Nephron progenitor cell (in vitro differentiated cells): ENCODE measurements around the gene PDGFRA.

Source experiments
- DNase-seq: peaks from one replicate; pipeline ENCODE4 v3.0.0; 2021
- H3K27ac Mint-ChIP-seq: 2 replicates; pipeline ENCODE4 v1.8.0; 2021; ENCODE audit warnings: mild to moderate bottlenecking, moderate library complexity, mixed read lengths
- H3K27me3 Mint-ChIP-seq: 2 replicates; pipeline ENCODE4 v1.8.0; 2021; ENCODE audit warnings: mild to moderate bottlenecking, low read depth, mixed read lengths; ENCODE audit not compliant: poor library complexity
- H3K36me3 Mint-ChIP-seq: 2 replicates; pipeline ENCODE4 v1.8.0; 2021; ENCODE audit warnings: low read depth, mixed read lengths
- H3K4me1 Mint-ChIP-seq: 2 replicates; pipeline ENCODE4 v1.8.0; 2021; ENCODE audit warnings: mixed read lengths
- H3K4me3 Mint-ChIP-seq: 2 replicates; pipeline ENCODE4 v1.8.0; 2021; ENCODE audit warnings: mild to moderate bottlenecking, moderate library complexity, mixed read lengths
- H3K9me3 Mint-ChIP-seq: 2 replicates; pipeline ENCODE4 v1.8.0; 2021; ENCODE audit warnings: mild to moderate bottlenecking, moderate library complexity, mixed read lengths
- CTCF ChIP-seq: fragments of 200-600 bp; sonication (generic); IDR thresholded peaks from 2 replicates; pipeline ENCODE4 v1.5.0; 2021; ENCODE audit warnings: antibody characterized with exemption

The PDGFRA gene

GRCh38 chr4:54289316-54289715 lies 60.2 kb downstream of the PDGFRA start:
- no peak for DNase-seq
- Mint-ChIP-seq H3K4me1 (no peaks in the 10 kb centered on the region), H3K27me3 (no peaks in the 10 kb centered on the region), H3K4me3 (no peak overlapping the region), H3K9me3 (peaks cover under 1% of the 10 kb centered on the region), H3K27ac (no peak overlapping the region), H3K36me3 (peaks cover 96% of the 10 kb centered on the region)
- TF ChIP-seq CTCF: no peak

GRCh38 chr4:54290980-54291379 lies 61.9 kb downstream of the PDGFRA start:
- no peak overlapping the region for H3K4me3 Mint-ChIP-seq
- TF ChIP-seq CTCF: no peak

GRCh38 chr4:54296548-54297203 lies 67.6 kb downstream of the PDGFRA start:
- no peak for TF ChIP-seq CTCF
- no peaks in the 10 kb centered on the region for H3K4me1 Mint-ChIP-seq
- peak overlapping the region; percentile 70 for H3K27ac Mint-ChIP-seq
- H3K27me3 Mint-ChIP-seq: no peaks in the 10 kb centered on the region
- no peak overlapping the region for H3K4me3 Mint-ChIP-seq
- peaks cover 91% of the 10 kb centered on the region for H3K36me3 Mint-ChIP-seq
- no peak for DNase-seq
- H3K9me3 Mint-ChIP-seq: peaks cover 31% of the 10 kb centered on the region

More at GRCh38 chr4:54290980-54291379, 61.9 kb downstream of the PDGFRA start:
- peak overlapping the region; percentile 6 for H3K27ac Mint-ChIP-seq
- H3K4me1 Mint-ChIP-seq: no peaks in the 10 kb centered on the region
- H3K27me3 Mint-ChIP-seq: no peaks in the 10 kb centered on the region
- DNase-seq: no peak
- peaks cover 96% of the 10 kb centered on the region for H3K36me3 Mint-ChIP-seq
- H3K9me3 Mint-ChIP-seq: no peaks in the 10 kb centered on the region

- Mint-ChIP-seq H3K27me3 (peaks cover 13% of the 10 kb centered on the region), H3K9me3 (peaks cover 28% of the 10 kb centered on the region), H3K36me3 (peaks cover 14% of the 10 kb centered on the region), H3K27ac (no peak overlapping the region), H3K4me3 (no peak overlapping the region), H3K4me1 (no peaks in the 10 kb centered on the region)
- DNase-seq: no peak
- no peak for TF ChIP-seq CTCF
These were observed 79.0 kb downstream of the PDGFRA start for GRCh38 chr4:54308110-54308509.

- Mint-ChIP-seq H3K9me3 (no peaks in the 10 kb centered on the region), H3K27ac (no peak overlapping the region), H3K36me3 (no peaks in the 10 kb centered on the region), H3K4me1 (no peaks in the 10 kb centered on the region), H3K4me3 (no peak overlapping the region), H3K27me3 (peaks cover 12% of the 10 kb centered on the region)
- TF ChIP-seq CTCF: no peak
- DNase-seq: no peak
These were observed 86.8 kb downstream of the PDGFRA start for GRCh38 chr4:54315561-54316538.
